Measurements from ENCODE around the gene TSPY3.
"Not testable (repeated sequence)": the region's sequence is repeated elsewhere in the genome, so short reads cannot be mapped to it uniquely, and the experiment has no call there.

The TSPY3 gene, protein sequence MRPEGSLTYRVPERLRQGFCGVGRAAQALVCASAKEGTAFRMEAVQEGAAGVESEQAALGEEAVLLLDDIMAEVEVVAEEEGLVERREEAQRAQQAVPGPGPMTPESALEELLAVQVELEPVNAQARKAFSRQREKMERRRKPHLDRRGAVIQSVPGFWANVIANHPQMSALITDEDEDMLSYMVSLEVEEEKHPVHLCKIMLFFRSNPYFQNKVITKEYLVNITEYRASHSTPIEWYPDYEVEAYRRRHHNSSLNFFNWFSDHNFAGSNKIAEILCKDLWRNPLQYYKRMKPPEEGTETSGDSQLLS

GRCh38 chrY:9398121-9398520, at the start of gene TSPY3:
TSPY3 (plus strand) TSS chrY:9398421; CDS start chrY:9398467, 46 bp downstream.
- DNase-seq (ENCODE audit: low read depth in 2 of 2) = not testable (repeated sequence)

DNA sequence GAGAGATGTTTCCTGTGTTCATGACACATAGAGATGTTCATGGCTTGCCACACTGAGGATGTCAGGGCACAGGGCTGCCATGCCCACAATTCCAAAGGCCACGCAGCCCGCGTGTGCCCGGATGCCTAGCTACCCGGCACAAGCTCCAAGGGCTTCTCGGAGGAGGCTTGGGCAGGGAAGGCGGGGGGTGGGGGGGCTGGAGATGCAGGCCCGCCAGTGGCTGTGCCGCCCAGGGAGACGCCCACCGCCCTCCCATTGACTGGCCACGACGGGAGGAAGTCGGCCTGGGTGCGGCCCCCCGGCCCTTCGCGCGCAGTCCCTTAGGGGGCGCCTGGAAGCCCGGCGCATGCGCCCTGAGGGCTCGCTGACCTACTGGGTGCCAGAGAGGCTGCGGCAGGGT, 40.7 kb upstream of the TSPY3 start, which contains the start of gene TSPY8:
TSS of gene TSPY8 (plus strand) at position 301 of the 400 bp plus-strand sequence. CDS start at position 347, 46 bp downstream.
- not testable (repeated sequence) for DNase-seq (ENCODE audit: low read depth in 2 of 2)

- DNase-seq (ENCODE audit: low read depth in 2 of 2) = not testable (repeated sequence)
Measured at GRCh38 chrY:9396527-9396926, 1.7 kb upstream of the TSPY3 start.
